OCI-LY3 (cell line): Measurements from ENCODE around the gene TSPAN33.
"Not testable (repeated sequence)": the region's sequence is repeated elsewhere in the genome, so short reads cannot be mapped to it uniquely, and the experiment has no call there.

Experiments
- EZH2phosphoT487 ChIP-seq: fragments of 200-600 bp; shearing (Covaris generic); IDR thresholded peaks from 2 replicates; pipeline ENCODE4 v1.6.1; 2018; ENCODE audit warnings: antibody characterized with exemption, mixed run types, low read depth
- TF ChIP-seq, protein P1 (sequence below): fragments of 200-600, 300-600 bp; sonication (generic); IDR thresholded peaks from 2 replicates; pipeline ENCODE4 v1.5.1; 2014; ENCODE audit warnings: antibody characterized with exemption, low read length, low read depth

DNA sequence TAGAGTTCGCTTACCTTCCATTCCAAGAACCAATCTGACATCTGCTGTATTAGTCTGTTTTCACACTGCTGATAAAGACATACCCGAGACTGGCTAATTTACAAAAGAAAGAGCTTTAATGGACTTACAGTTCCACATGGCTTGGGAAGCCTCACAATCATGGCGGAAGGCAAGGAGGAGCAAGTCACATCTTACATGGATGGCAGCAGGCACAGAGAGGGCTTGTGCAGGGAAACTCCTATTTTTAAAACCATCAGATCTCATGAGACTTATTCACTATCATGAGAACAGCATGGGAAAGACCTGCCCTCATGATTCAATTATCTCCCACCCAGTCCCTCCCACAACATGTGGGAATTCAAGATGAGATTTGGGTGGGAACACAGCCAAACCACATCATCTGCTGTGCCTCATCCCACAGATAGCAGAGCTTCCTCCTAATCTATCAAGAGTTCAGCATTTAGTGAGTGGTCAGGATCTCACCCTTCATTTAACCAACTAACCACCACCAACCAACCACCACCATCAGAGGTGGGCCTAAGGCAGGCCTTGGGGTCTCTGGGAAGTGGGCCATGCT lies 22.9 kb upstream of the TSPAN33 start:
- TF ChIP-seq, protein P1, sequence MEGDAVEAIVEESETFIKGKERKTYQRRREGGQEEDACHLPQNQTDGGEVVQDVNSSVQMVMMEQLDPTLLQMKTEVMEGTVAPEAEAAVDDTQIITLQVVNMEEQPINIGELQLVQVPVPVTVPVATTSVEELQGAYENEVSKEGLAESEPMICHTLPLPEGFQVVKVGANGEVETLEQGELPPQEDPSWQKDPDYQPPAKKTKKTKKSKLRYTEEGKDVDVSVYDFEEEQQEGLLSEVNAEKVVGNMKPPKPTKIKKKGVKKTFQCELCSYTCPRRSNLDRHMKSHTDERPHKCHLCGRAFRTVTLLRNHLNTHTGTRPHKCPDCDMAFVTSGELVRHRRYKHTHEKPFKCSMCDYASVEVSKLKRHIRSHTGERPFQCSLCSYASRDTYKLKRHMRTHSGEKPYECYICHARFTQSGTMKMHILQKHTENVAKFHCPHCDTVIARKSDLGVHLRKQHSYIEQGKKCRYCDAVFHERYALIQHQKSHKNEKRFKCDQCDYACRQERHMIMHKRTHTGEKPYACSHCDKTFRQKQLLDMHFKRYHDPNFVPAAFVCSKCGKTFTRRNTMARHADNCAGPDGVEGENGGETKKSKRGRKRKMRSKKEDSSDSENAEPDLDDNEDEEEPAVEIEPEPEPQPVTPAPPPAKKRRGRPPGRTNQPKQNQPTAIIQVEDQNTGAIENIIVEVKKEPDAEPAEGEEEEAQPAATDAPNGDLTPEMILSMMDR, result not testable (repeated sequence)
- not testable (repeated sequence) for TF ChIP-seq EZH2phosphoT487
